Right lobe of liver (tissue), 4 donors: ENCODE results near the gene DOLPP1.

Experiments
- CTCF ChIP-seq, 4 donors: fragments of 200-600 bp in 3 of 4; fragments of 450-650 bp in 1 of 4; IDR thresholded peaks; one replicate each; pipeline versions ENCODE4 v1.5.1 to v1.8.0; 2016 to 2022; ENCODE audit warnings: antibody characterized with exemption in 4 of 4, mild to moderate bottlenecking in 2 of 4
- POLR2A ChIP-seq: fragments of 450-650 bp; IDR thresholded peaks from one replicate; pipeline ENCODE4 v1.6.1; 2017; ENCODE audit warnings: antibody characterized with exemption, mild to moderate bottlenecking
- donor health status: DM: no; HTN: no; CAD: no.
- donor health status: DM: no; HTN: no; CAD: no.
- donor health status: DM: no; HTN: yes; CAD: no.

- peak; percentile 52 for TF ChIP-seq POLR2A
- TF ChIP-seq CTCF (IDR thresholded peaks at IDR 0.05): peak in 1 of 4 donors; percentile 14
Observed at GRCh38 chr9:129068990-129069861, 11.7 kb upstream of the DOLPP1 start.
